K562 (cell line): ENCODE measurements around the gene SLIRP. TPM values are rescaled to one million over a fixed set of nuclear protein-coding genes. Genes with fewer than 3 reads are reported as not detected.

Source experiments
- ATAC-seq: fragments of 200-7000 bp; cut with Tn5 transposase; 3 replicates; pipeline ENCODE4 v1.9.1; 2020; ENCODE audit warnings: moderate library complexity
- BruUV-seq: library from RNA; stranded (reverse); fragments of 400-500 nt; replicated peaks from 2 replicates; lab custom pipeline; 2021; lab: Mats Ljungman, UMichigan
- CTCF ChIA-PET: fragments of 300-600 bp; formaldehyde crosslinking; extraction: SDS; loops from one replicate; lab custom pipeline; 2021; ENCODE audit warnings: low intra/inter-chr PET ratio; lab: Yijun Ruan, JAX
- POLR2A ChIA-PET: fragments of 300-600, 350-650 bp; sonication (Branson Sonifier 250); formaldehyde crosslinking; extraction: SDS; loops from one replicate; lab custom pipeline; 2021; ENCODE audit warnings: antibody characterized with exemption, inconsistent platforms; lab: Yijun Ruan, JAX
- DNase-seq, 4 experiments: peaks; one replicate each; pipeline versions ENCODE4 v3.0.0 to v3.0.0-alpha.2; 2011 to 2018; ENCODE audit warnings: low spot score in 3 of 4, mixed read lengths in 3 of 4; ENCODE audit errors: extremely low read depth in 1 of 4
- FAIRE-seq: peaks from 2 replicates; lab custom pipeline; 2011; peaks lifted over from hg19 to GRCh38; lab: Jason Lieb, UNC
- H2AFZ ChIP-seq: 2 replicates; pipeline ENCODE4 v1.6.0; 2011; ENCODE audit warnings: low read depth, low read length, control low read depth, inconsistent platforms
- H3K27ac ChIP-seq: fragments of 200-600 bp; 3 replicates; pipeline ENCODE4 v1.8.0; 2011; ENCODE audit warnings: low read depth, mild to moderate bottlenecking, control low read depth, inconsistent platforms, low read length, moderate library complexity, mixed read lengths; ENCODE audit errors: extremely low read depth
- H3K27me3 ChIP-seq, 2 experiments: fragments of 300-600 bp in 1 of 2; 2 replicates in 1 of 2; 3 replicates in 1 of 2; pipeline versions ENCODE4 v1.6.0 to v1.8.0; 2011; ENCODE audit warnings: inconsistent platforms in 2 of 2, low read length in 2 of 2, mild to moderate bottlenecking in 1 of 2, mixed read lengths in 1 of 2, moderate library complexity in 1 of 2; ENCODE audit not compliant: control insufficient read depth in 2 of 2, insufficient read depth in 2 of 2
- H3K36me3 ChIP-seq: fragments of 300-600 bp; 3 replicates; pipeline ENCODE4 v1.8.0; 2011; ENCODE audit warnings: mild to moderate bottlenecking, low read length, inconsistent platforms; ENCODE audit not compliant: control insufficient read depth, insufficient read depth
- H3K4me1 ChIP-seq, 2 experiments: fragments of 200-600 bp in 1 of 2; replicated peaks in 1 of 2; 2 replicates in 1 of 2; 3 replicates in 1 of 2; pipeline versions ENCODE4 v1.5.1 to v1.8.0; 2011; ENCODE audit warnings: inconsistent platforms in 2 of 2, low read length in 2 of 2, mild to moderate bottlenecking in 1 of 2, mixed read lengths in 1 of 2, moderate library complexity in 1 of 2; ENCODE audit not compliant: control insufficient read depth in 2 of 2, insufficient read depth in 2 of 2
- H3K4me2 ChIP-seq: 2 replicates; pipeline ENCODE4 v1.6.1; 2011; ENCODE audit warnings: low read length, control low read depth, inconsistent platforms, mixed read lengths; ENCODE audit not compliant: insufficient read depth
- H3K4me3 ChIP-seq: fragments of 200-600 bp; sonication (generic), shearing (Covaris generic); 2 replicates; pipeline ENCODE4 v1.5.1; 2016; ENCODE audit warnings: control low read depth, inconsistent platforms
- H3K79me2 ChIP-seq: fragments of 200-600 bp; 3 replicates; pipeline ENCODE4 v1.8.0; 2011; ENCODE audit warnings: low read length, inconsistent platforms; ENCODE audit not compliant: control insufficient read depth, insufficient read depth
- H3K9ac ChIP-seq, 2 experiments: 2 replicates each; pipeline versions ENCODE4 v1.6.0 to v1.6.1; 2011; ENCODE audit warnings: low read depth in 2 of 2, low read length in 2 of 2, control low read depth in 1 of 2, inconsistent platforms in 1 of 2, mild to moderate bottlenecking in 1 of 2, mixed read lengths in 1 of 2; ENCODE audit not compliant: insufficient read depth in 1 of 2
- H3K9me1 ChIP-seq: one replicate; pipeline ENCODE4 v1.6.0; 2011; ENCODE audit warnings: inconsistent platforms, mild to moderate bottlenecking, low read length, moderate library complexity; ENCODE audit not compliant: control insufficient read depth, insufficient read depth
- H3K9me3 ChIP-seq: replicated peaks from 2 replicates; pipeline ENCODE4 v1.5.1; 2011; ENCODE audit warnings: low read depth, low read length, inconsistent platforms; ENCODE audit not compliant: control insufficient read depth, insufficient read depth
- H4K20me1 ChIP-seq: replicated peaks from 2 replicates; pipeline ENCODE4 v1.6.1; 2011; ENCODE audit warnings: low read length, inconsistent platforms, mixed read lengths; ENCODE audit not compliant: control insufficient read depth, insufficient read depth
- BDP1 ChIP-seq: IDR thresholded peaks from 3 replicates; pipeline ENCODE4 v1.6.1; 2011; ENCODE audit not compliant: insufficient read length, insufficient read depth
- DDX20 ChIP-seq: fragments of 450-650 bp; IDR thresholded peaks from 2 replicates; pipeline ENCODE4 v1.6.1; 2016; ENCODE audit warnings: missing genetic modification characterization, low read depth, mild to moderate bottlenecking, missing compliant biosample characterization, moderate library complexity
- HIVEP1 ChIP-seq: fragments of 250-450 bp; sonication (Bioruptor Pico); IDR thresholded peaks from 2 replicates; pipeline ENCODE4 v1.4.0; 2020; ENCODE audit warnings: mild to moderate bottlenecking
- HNRNPK ChIP-seq: fragments of 200-400 bp; formaldehyde crosslinking; IDR thresholded peaks from one replicate; pipeline ENCODE4 v1.6.1; 2018; ENCODE audit warnings: mild to moderate bottlenecking, low read depth, low read length; ENCODE audit not compliant: poor library complexity, severe bottlenecking
- KDM2B ChIP-seq: fragments of 250-450 bp; sonication (Bioruptor Pico); IDR thresholded peaks from 2 replicates; pipeline ENCODE4 v1.8.0; 2021; ENCODE audit warnings: mild to moderate bottlenecking, moderate library complexity
- LCOR ChIP-seq: sonication (generic); formaldehyde crosslinking; IDR thresholded peaks from 2 replicates; pipeline ENCODE4 v1.8.0; 2022; ENCODE audit warnings: mild to moderate bottlenecking, missing genetic modification reagents
- NCOA4 ChIP-seq: fragments of 450-650 bp; IDR thresholded peaks from 2 replicates; pipeline ENCODE4 v1.6.1; 2018; ENCODE audit warnings: mild to moderate bottlenecking; ENCODE audit not compliant: partially characterized antibody
- PHF21A ChIP-seq: fragments of 450-650 bp; IDR thresholded peaks from 2 replicates; pipeline ENCODE4 v1.6.1; 2017; ENCODE audit warnings: low read depth, borderline replicate concordance
- RBM17 ChIP-seq: fragments of 200-400 bp; formaldehyde crosslinking; IDR thresholded peaks from 2 replicates; pipeline ENCODE4 v1.6.1; 2017; ENCODE audit warnings: low read depth, mild to moderate bottlenecking, low read length, borderline replicate concordance
- RBM25 ChIP-seq: fragments of 200-400 bp; formaldehyde crosslinking; IDR thresholded peaks from 2 replicates; pipeline ENCODE4 v1.6.1; 2018; ENCODE audit warnings: low read length, low read depth, moderate library complexity; ENCODE audit not compliant: severe bottlenecking
- SP2 ChIP-seq: IDR thresholded peaks from 2 replicates; pipeline ENCODE4 v1.6.1; 2011; ENCODE audit warnings: mild to moderate bottlenecking, low read depth, low read length, moderate library complexity; ENCODE audit not compliant: poor library complexity, severe bottlenecking; ENCODE audit errors: extremely low read depth
- TRIM28 ChIP-seq: fragments of 450-650 bp; IDR thresholded peaks from 2 replicates; pipeline ENCODE4 v1.6.1; 2017
- ZNF551 ChIP-seq: fragments of 250-450 bp; sonication (Bioruptor Pico); IDR thresholded peaks from 2 replicates; pipeline ENCODE4 v1.5.0; 2021; ENCODE audit warnings: mild to moderate bottlenecking, moderate library complexity
- WGBS: fragments of 100-300 bp; shearing (Covaris generic); methylation state at CpG from one replicate; pipeline ENCODE4 v1.1.6; 2016; ENCODE audit warnings: low coverage, mixed read lengths; ENCODE audit not compliant: insufficient coverage; ENCODE audit errors: missing lambda C conversion rate; 5-methylcytosine and 5-hydroxymethylcytosine counted together
- in situ Hi-C: fragments of 300-500 bp; cut with MboI; formaldehyde crosslinking; loops from 4 replicates; pipeline ENCODE4 v1.15.0; 2018; ENCODE audit warnings: inconsistent platforms, mixed read lengths
- intact Hi-C: fragments of 100-400 bp; cut with micrococcal nuclease; formaldehyde crosslinking; loops from 2 replicates; pipeline ENCODE4 v1.14.2; 2022
- polyA plus RNA-seq, 8 experiments: library from polyadenylated mRNA; depleted of rRNA in 4 of 8; stranded (reverse) in 5 of 8; unstranded in 3 of 8; fragments of >200 nt; fragmentation: Nextera tagmentation in 2 of 8; fragmentation: Illumina TruSeq in 1 of 8; extraction: Ambion mirVana in 2 of 8; extraction: Trizol in 1 of 8; gene quantifications; 2 replicates each; pipeline versions ENCODE4 v1.2.1 to v1.2.3, GENCODE V29; 2011 to 2014; ENCODE audit warnings: inconsistent platforms in 1 of 8, missing spikeins in 1 of 8
- total RNA-seq, 7 experiments: library from RNA; depleted of rRNA in 6 of 7; stranded (reverse); fragments of >200 nt in 6 of 7; fragmentation: Illumina TruSeq in 2 of 7; extraction: Trizol in 2 of 7; gene quantifications; 2 replicates each; pipeline versions ENCODE4 v1.2.1 to v1.2.3, GENCODE V29; 2011 to 2021; ENCODE audit warnings: low replicate concordance in 1 of 7
- TF ChIP-seq, protein P1 (sequence below), 2 experiments: IDR thresholded peaks in 1 of 2; conservative IDR thresholded peaks in 1 of 2; 2 replicates each; pipeline ENCODE4 v1.6.1; 2016; ENCODE audit warnings: low read depth in 2 of 2, mild to moderate bottlenecking in 1 of 2, missing compliant biosample characterization in 1 of 2, missing genetic modification characterization in 1 of 2, moderate library complexity in 1 of 2
- TF ChIP-seq, protein P2 (sequence below): fragments of 200-800 bp; sonication (Bioruptor generic); IDR thresholded peaks from 2 replicates; pipeline ENCODE4 v1.6.1; 2017; ENCODE audit warnings: missing genetic modification characterization, missing compliant biosample characterization

Gene SLIRP
- total and polyA plus RNA-seq, 9 of the 15 experiments (the other 6 are each of a cell fraction or from before 2014, with no cell fraction given): 251 to 1,905 (median 491) TPM

DNA sequence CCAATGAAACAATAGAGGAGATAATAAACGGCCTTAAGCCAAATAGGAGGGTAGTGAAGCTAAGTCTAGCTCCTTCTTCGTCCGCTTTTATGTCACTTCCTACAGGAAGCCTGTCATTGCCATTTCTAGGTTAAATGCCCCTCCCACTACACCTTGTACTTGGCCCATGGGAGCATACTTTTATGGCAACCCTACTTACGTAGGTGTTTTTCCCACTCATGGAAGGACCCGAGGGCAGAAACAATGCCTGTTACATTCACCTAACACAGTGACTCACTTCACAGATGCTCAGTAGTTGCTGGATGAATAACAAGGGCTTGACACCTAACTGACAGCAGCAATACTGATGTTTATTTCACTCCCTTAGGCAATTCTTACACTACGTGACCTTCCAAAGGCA is 44.6 kb upstream of the SLIRP start:
- ATAC-seq: no peak
- no peak for DNase-seq
- no peak for TF ChIP-seq BDP1
- TF ChIP-seq, protein P1, sequence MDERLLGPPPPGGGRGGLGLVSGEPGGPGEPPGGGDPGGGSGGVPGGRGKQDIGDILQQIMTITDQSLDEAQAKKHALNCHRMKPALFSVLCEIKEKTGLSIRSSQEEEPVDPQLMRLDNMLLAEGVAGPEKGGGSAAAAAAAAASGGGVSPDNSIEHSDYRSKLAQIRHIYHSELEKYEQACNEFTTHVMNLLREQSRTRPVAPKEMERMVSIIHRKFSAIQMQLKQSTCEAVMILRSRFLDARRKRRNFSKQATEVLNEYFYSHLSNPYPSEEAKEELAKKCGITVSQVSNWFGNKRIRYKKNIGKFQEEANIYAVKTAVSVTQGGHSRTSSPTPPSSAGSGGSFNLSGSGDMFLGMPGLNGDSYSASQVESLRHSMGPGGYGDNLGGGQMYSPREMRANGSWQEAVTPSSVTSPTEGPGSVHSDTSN (CRISPR knock-in tag; IDR thresholded peaks at IDR 0.05; ENCODE audit: low read depth): no peak
- TF ChIP-seq, protein P1 (tag; conservative IDR thresholded peaks at IDR 0.05; ENCODE audit: low read depth): no peak
- no peak for TF ChIP-seq KDM2B (CRISPR knock-in tag)
- TF ChIP-seq SP2: no peak
- no peak for TF ChIP-seq HIVEP1 (CRISPR knock-in tag)
- TF ChIP-seq RBM25: no peak
- no peak for TF ChIP-seq PHF21A
- no peak for TF ChIP-seq HNRNPK
- TF ChIP-seq RBM17: no peak
- TF ChIP-seq DDX20 (tag): no peak
- no peak for TF ChIP-seq TRIM28
- TF ChIP-seq, protein P2, sequence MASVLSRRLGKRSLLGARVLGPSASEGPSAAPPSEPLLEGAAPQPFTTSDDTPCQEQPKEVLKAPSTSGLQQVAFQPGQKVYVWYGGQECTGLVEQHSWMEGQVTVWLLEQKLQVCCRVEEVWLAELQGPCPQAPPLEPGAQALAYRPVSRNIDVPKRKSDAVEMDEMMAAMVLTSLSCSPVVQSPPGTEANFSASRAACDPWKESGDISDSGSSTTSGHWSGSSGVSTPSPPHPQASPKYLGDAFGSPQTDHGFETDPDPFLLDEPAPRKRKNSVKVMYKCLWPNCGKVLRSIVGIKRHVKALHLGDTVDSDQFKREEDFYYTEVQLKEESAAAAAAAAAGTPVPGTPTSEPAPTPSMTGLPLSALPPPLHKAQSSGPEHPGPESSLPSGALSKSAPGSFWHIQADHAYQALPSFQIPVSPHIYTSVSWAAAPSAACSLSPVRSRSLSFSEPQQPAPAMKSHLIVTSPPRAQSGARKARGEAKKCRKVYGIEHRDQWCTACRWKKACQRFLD (CRISPR knock-in tag): no peak
- no peak for TF ChIP-seq ZNF551 (CRISPR knock-in tag)
- no peak for TF ChIP-seq LCOR (CRISPR knock-in tag)
- no peak for TF ChIP-seq NCOA4
- no peak overlapping the region for H3K9ac ChIP-seq
- no peak overlapping the region for H2AFZ ChIP-seq
- H3K4me2 ChIP-seq: no peak overlapping the region
- H3K4me3 ChIP-seq: no peak overlapping the region
- H3K27me3 ChIP-seq: no peaks in the 10 kb centered on the region
- no peaks in the 10 kb centered on the region; a peak in 1 of 5 replicates for H3K4me1 ChIP-seq
- intact Hi-C loops: no loop called here
- FAIRE-seq: no peak
- H3K9me1 ChIP-seq: no peaks in the 10 kb centered on the region
- no peak overlapping the region for H3K27ac ChIP-seq
- H3K79me2 ChIP-seq: no peaks in the 10 kb centered on the region
- H3K36me3 ChIP-seq: no peaks in the 10 kb centered on the region
- in situ Hi-C loops: loop anchor here (25.0 kb wide), 1 partner anchor 924 kb away; no protein-coding TSS in a partner anchor
- no TSS peak for BruUV-seq
- CTCF ChIA-PET: no interaction called here
- 36% methylated on average over 6 of the region's 6 CpGs for WGBS
- no peaks in the 10 kb centered on the region for H4K20me1 ChIP-seq
- POLR2A ChIA-PET: no interaction called here
- H3K9me3 ChIP-seq: no peaks in the 10 kb centered on the region
